Measurements from ENCODE around the gene C10orf53. TPM values are rescaled to one million over a fixed set of nuclear protein-coding genes. Genes with fewer than 3 reads are reported as not detected.

The C10orf53 gene, protein sequence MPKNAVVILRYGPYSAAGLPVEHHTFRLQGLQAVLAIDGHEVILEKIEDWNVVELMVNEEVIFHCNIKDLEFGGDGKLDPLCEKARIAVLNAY
- not detected for polyA plus RNA-seq
- long read RNA-seq, donor 1 = 0 reads
- long read RNA-seq, donor 2 = 0 reads
- long read RNA-seq, donor 3 = 0 reads
- long read RNA-seq, donor 4 = 0 reads
- long read RNA-seq, donor 5 = 0 reads
- long read RNA-seq, donor 6 = 0 reads
- long read RNA-seq, donor 7 = 0 reads
- long read RNA-seq, donor 8 = 0 reads
- long read RNA-seq, donor 9 = 0 reads
- long read RNA-seq, donor 10 = 0 reads

DNA sequence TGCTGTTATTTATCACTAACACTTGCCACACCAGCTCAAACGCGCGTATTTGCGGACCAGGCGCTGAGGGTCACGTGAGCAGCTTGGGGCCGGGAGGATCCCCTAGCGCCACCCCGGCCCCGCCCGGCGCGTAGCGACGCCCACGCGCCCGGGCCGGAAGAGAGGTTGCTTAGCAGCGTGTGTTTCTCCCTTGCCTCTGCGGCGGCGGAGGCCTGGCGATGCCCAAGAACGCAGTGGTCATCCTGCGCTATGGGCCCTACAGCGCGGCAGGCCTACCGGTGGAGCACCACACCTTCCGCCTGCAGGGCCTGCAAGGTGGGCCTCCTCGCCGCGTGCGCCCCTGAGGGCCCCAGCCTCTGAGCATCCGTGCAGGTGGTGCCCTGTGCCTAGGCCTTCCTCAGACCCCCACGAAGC is at the start of gene C10orf53:
Gene C10orf53 (plus strand): TSS at position 172 of the 414 bp plus-strand sequence. CDS start 47 bp downstream, at position 219.
- DNase-seq = peak; percentile 44 to 90

DNA sequence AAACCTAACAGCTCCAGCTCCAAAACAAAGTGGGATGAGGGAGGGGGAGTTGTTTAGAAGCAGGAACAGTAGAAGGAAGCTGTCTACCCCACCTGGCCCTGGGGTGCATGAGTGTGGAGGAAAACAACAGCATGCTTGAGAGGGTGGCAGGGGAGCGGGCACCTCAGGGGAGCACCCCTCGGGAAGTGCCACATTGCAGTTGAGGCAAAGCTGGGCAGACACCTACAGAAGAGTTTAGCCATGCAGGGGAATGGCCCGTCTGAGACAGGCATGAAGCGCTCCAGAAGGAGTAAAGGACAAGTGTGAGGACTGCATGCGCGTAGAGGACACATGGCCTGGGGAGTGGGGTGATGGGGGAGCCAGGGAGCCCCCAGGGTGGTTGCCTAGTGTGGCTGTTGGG is 47.5 kb upstream of the C10orf53 start:
- H3K4me3 ChIP-seq (ENCODE audit: low read depth in 1 of 3, low read length in 3 of 3) = no peak overlapping the region
- H3K36me3 ChIP-seq (ENCODE audit: control insufficient read depth in 3 of 3, insufficient read depth in 2 of 3, low read depth in 1 of 3, low read length in 3 of 3) = no peaks in the 10 kb centered on the region
- H3K4me1 ChIP-seq (ENCODE audit: control insufficient read depth in 3 of 3, insufficient read depth in 2 of 3, low read depth in 1 of 3, low read length in 2 of 3) = no peaks in the 10 kb centered on the region
- H3K9me3 ChIP-seq (ENCODE audit: control insufficient read depth in 2 of 2, insufficient read depth in 1 of 2, low read depth in 1 of 2, low read length in 1 of 2) = no peaks in the 10 kb centered on the region
- H3K27ac ChIP-seq (ENCODE audit: low read depth in 1 of 3, low read length in 2 of 3) = no peak overlapping the region
- FAIRE-seq (no peak), DNase-seq (no peak)
- H3K27me3 ChIP-seq (ENCODE audit: control insufficient read depth in 3 of 3, insufficient read depth in 3 of 3, low read length in 3 of 3) = peaks cover 0 to 9% (median 0%) of the 10 kb centered on the region in 3 donors
- WGBS, 3 donors = 91 to 97% (median 93%) methylated on average over 6 of the region's 6 CpGs

More for the DNA sequence above, at the start of gene C10orf53:
- no peak for FAIRE-seq
- H3K4me1 ChIP-seq (ENCODE audit: control insufficient read depth in 3 of 3, insufficient read depth in 2 of 3, low read depth in 1 of 3, low read length in 2 of 3) = peaks cover 0 to 9% (median 0%) of the 10 kb centered on the region in 3 donors
- WGBS, 3 donors = 10 to 16% (median 13%) methylated on average over 33 to 36 of the region's 36 CpGs
- H3K4me3 ChIP-seq (ENCODE audit: low read depth in 1 of 3, low read length in 3 of 3) = peak within 1 kb of the TSS in 1 of 3 donors; percentile 14
- H3K36me3 ChIP-seq (ENCODE audit: control insufficient read depth in 3 of 3, insufficient read depth in 2 of 3, low read depth in 1 of 3, low read length in 3 of 3) = no peaks in the 10 kb centered on the region
- H3K27me3 ChIP-seq (ENCODE audit: control insufficient read depth in 3 of 3, insufficient read depth in 3 of 3, low read length in 3 of 3) = peaks cover 0 to 19% (median 7%) of the 10 kb centered on the region in 3 donors
- H3K27ac ChIP-seq (ENCODE audit: low read depth in 1 of 3, low read length in 2 of 3) = no peak within 1 kb of the TSS
- peaks cover 0 to 3% of the 10 kb centered on the region in 2 donors for H3K9me3 ChIP-seq (ENCODE audit: control insufficient read depth in 2 of 2, insufficient read depth in 1 of 2, low read depth in 1 of 2, low read length in 1 of 2)

DNA sequence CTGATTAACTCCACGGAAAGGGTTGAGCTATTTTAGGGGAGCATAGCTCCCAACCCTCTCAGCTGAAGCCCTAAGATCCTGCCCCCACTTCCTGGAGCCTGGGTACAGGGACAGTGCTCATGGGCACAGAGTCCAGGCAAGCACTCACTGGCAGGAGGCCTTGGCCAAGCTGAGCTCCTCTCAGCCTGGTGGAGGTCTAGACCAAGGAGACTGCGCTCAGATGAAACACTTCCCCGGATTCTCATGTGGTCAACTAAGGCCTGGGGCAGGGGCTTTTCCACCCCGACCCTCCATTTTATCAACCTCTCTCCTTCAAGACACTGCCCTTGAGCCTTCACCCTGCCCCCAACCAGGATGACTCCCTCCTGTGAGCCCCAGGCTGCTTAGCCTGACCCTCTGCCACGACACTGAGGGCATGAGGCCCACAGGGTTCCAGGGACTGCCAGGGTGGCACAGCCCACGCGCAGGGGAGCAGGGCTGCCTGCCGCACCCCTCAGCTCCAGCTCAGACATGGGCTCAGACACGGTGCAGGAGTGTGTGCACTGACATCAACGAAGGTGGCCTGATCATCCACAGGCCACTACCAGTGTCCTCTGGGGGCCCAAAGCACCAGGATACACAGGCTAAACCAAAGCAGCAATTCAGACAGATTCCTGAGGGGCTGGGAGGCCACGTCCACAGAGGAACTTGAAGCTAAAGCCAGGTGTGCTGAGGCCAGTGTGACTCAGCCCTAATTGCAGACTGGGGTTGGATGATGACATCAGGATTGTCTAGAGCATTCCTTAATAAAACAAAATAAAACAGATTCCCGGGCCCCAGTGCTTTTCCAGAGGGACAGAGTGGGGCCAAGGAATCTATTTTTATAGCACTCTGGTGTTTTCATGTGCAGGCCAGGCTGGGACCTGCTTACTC is 46.8 kb upstream of the C10orf53 start:
- DNase-seq = no peak
- WGBS, 3 donors = 48 to 60% (median 54%) methylated on average over 12 of the region's 12 CpGs
- Histone ChIP-seq H3K36me3 (ENCODE audit: control insufficient read depth in 3 of 3, insufficient read depth in 2 of 3, low read depth in 1 of 3, low read length in 3 of 3) (no peaks in the 10 kb centered on the region), H3K27ac (ENCODE audit: low read depth in 1 of 3, low read length in 2 of 3) (no peak overlapping the region), H3K9me3 (ENCODE audit: control insufficient read depth in 2 of 2, insufficient read depth in 1 of 2, low read depth in 1 of 2, low read length in 1 of 2) (no peaks in the 10 kb centered on the region), H3K27me3 (ENCODE audit: control insufficient read depth in 3 of 3, insufficient read depth in 3 of 3, low read length in 3 of 3) (peaks cover 0 to 12% (median 0%) of the 10 kb centered on the region in 3 donors), H3K4me1 (ENCODE audit: control insufficient read depth in 3 of 3, insufficient read depth in 2 of 3, low read depth in 1 of 3, low read length in 2 of 3) (no peaks in the 10 kb centered on the region), H3K4me3 (ENCODE audit: low read depth in 1 of 3, low read length in 3 of 3) (no peak overlapping the region)
- no peak for FAIRE-seq

DNA sequence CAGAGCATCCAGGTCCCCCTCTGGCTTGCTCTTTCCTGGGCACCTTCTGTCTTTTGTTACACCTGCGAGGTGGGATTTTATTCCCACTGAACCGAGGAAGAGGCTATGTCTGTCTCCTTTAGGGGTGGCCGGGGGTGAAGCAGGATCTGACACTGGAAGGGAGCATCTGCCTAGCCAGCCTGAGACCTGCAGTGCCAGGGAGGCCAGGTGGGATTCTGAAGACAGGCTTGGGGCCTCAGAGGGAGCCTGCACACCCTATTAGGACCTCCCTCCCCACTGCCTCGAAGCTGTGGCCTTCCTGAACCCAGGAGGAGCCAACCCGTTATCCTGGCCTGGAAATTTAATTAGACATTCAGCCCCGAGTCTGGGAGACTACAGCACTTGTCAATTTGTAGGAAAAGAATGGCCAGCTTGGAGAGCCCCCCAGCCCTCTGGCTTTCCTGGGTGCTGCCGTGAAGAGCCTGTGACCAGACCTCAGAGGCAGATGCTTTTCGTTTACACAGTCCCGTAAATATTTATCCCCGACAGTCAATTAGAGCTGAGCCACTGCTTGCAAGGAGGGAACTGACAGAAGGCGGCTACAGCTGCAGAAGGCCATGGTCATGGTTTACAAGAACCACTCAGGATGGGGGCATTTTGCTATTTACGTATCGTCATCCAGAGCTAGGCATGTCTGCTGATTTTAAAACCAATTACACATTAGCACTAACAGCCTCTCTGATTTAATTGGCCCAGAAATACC is 46.0 kb upstream of the C10orf53 start:
- DNase-seq (peak in 1 of 2 donors; percentile 43), FAIRE-seq (no peak)
- H3K4me3 ChIP-seq (ENCODE audit: low read depth in 1 of 3, low read length in 3 of 3) = no peak overlapping the region
- H3K4me1 ChIP-seq (ENCODE audit: control insufficient read depth in 3 of 3, insufficient read depth in 2 of 3, low read depth in 1 of 3, low read length in 2 of 3) = no peaks in the 10 kb centered on the region
- no peaks in the 10 kb centered on the region for H3K36me3 ChIP-seq (ENCODE audit: control insufficient read depth in 3 of 3, insufficient read depth in 2 of 3, low read depth in 1 of 3, low read length in 3 of 3)
- no peak overlapping the region for H3K27ac ChIP-seq (ENCODE audit: low read depth in 1 of 3, low read length in 2 of 3)
- H3K27me3 ChIP-seq (ENCODE audit: control insufficient read depth in 3 of 3, insufficient read depth in 3 of 3, low read length in 3 of 3) = peaks cover 0 to 12% (median 0%) of the 10 kb centered on the region in 3 donors
- no peaks in the 10 kb centered on the region for H3K9me3 ChIP-seq (ENCODE audit: control insufficient read depth in 2 of 2, insufficient read depth in 1 of 2, low read depth in 1 of 2, low read length in 1 of 2)
- WGBS, 3 donors = 48 to 54% (median 53%) methylated on average over 13 of the region's 13 CpGs

DNA sequence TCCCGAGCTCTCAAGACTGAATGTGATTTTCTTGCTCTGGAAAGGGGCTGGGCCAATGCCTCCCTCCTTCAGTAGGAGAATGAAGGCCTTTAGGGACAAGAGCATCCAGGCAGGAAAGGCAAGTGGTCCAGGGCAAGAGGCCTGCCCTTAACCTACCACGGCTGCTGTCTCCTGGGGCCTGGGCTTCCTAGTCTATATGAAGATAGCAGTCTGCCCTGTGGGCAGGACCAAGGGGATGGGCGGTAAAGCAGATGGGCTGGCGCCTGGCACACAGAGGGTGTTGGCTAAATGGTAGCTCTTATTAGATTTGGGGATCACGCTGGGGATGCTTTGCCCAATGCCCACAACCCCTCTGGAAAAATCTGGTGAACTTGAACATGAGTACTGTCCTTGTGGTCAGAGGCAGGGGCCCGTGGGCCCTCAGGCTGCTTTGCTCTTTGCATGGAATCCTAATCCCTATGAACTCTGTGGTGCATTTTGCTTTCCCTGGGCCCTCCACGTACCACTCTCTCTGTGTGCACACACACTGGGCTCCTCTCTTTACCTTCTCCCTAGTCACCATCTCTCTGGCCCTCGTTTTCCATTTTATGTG is 45.3 kb upstream of the C10orf53 start:
- Histone ChIP-seq H3K9me3 (ENCODE audit: control insufficient read depth in 2 of 2, insufficient read depth in 1 of 2, low read depth in 1 of 2, low read length in 1 of 2) (no peaks in the 10 kb centered on the region), H3K4me1 (ENCODE audit: control insufficient read depth in 3 of 3, insufficient read depth in 2 of 3, low read depth in 1 of 3, low read length in 2 of 3) (no peaks in the 10 kb centered on the region), H3K4me3 (ENCODE audit: low read depth in 1 of 3, low read length in 3 of 3) (no peak overlapping the region), H3K27me3 (ENCODE audit: control insufficient read depth in 3 of 3, insufficient read depth in 3 of 3, low read length in 3 of 3) (peaks cover 0 to 12% (median 0%) of the 10 kb centered on the region in 3 donors), H3K27ac (ENCODE audit: low read depth in 1 of 3, low read length in 2 of 3) (no peak overlapping the region), H3K36me3 (ENCODE audit: control insufficient read depth in 3 of 3, insufficient read depth in 2 of 3, low read depth in 1 of 3, low read length in 3 of 3) (no peaks in the 10 kb centered on the region)
- FAIRE-seq = no peak
- 59 to 76% (median 69%) methylated on average over 8 of the region's 8 CpGs for WGBS, 3 donors
- DNase-seq = no peak

DNA sequence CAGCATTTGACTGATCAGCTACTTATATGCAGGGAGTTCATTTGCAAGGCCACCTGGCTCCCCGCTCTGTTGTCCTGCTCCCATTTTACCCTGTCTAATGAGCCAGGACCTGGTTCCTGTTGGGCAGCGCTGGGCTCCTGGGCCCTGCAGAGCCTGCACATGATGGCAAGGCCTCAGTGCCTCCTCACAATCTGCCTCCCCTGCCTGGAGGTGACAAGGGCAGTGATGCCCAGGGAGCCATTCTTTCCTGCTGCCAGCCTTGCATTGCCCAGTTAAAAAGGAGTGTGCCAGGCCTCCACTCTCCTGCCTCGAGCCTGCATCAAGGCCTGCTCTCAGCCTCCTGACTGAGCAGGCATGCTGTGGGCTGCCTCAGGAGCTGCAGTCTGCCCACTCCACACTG is 37.1 kb upstream of the C10orf53 start:
- Histone ChIP-seq H3K4me3 (ENCODE audit: low read depth in 1 of 3, low read length in 3 of 3) (no peak overlapping the region), H3K36me3 (ENCODE audit: control insufficient read depth in 3 of 3, insufficient read depth in 2 of 3, low read depth in 1 of 3, low read length in 3 of 3) (no peaks in the 10 kb centered on the region), H3K27me3 (ENCODE audit: control insufficient read depth in 3 of 3, insufficient read depth in 3 of 3, low read length in 3 of 3) (peaks cover 0 to 9% (median 0%) of the 10 kb centered on the region in 3 donors), H3K4me1 (ENCODE audit: control insufficient read depth in 3 of 3, insufficient read depth in 2 of 3, low read depth in 1 of 3, low read length in 2 of 3) (no peaks in the 10 kb centered on the region), H3K27ac (ENCODE audit: low read depth in 1 of 3, low read length in 2 of 3) (no peak overlapping the region), H3K9me3 (ENCODE audit: control insufficient read depth in 2 of 2, insufficient read depth in 1 of 2, low read depth in 1 of 2, low read length in 1 of 2) (no peaks in the 10 kb centered on the region)
- WGBS, 3 donors = 86 to 89% (median 87%) methylated on average over 3 of the region's 3 CpGs
- FAIRE-seq (no peak), DNase-seq (no peak)

DNA sequence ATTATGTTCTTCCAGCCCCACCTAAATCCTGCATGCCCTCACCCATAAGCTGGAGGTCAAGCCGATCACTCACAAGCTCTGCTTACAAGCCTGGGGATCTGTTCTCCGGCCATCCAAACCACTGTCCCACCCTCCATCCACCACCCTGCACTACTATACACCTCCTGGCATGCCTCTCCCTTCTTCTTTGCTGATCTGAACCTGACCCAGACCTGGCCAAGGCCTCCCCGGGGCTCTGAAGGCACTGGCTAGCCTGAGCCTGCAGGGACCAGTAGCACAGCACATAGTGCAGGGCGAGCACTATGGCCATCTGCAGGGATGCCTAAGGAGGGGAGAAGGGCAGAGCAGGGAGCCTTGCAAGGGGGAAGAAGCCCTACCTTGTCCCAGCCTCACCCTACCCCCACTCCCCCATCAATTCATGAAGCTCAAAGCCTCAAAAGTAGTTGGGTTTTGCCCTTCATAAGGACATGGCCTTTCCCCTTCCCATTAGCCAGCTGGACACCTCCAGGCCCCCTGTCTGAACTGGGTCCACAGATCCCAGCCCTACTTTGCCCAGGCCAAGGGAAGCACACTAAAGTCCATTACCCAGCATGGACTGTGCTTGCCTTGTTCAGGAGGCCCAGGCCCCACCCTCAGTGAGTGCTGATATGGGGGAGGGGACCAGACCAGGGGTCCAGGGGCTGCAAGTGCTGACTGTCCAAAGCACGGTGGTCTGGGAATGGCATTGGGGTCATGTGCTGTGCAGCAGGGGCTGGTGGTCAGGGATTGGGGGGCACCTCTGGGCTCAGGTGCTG is 36.0 kb upstream of the C10orf53 start:
- no peaks in the 10 kb centered on the region for H3K9me3 ChIP-seq (ENCODE audit: control insufficient read depth in 2 of 2, insufficient read depth in 1 of 2, low read depth in 1 of 2, low read length in 1 of 2)
- no peaks in the 10 kb centered on the region for H3K36me3 ChIP-seq (ENCODE audit: control insufficient read depth in 3 of 3, insufficient read depth in 2 of 3, low read depth in 1 of 3, low read length in 3 of 3)
- H3K4me3 ChIP-seq (ENCODE audit: low read depth in 1 of 3, low read length in 3 of 3) = no peak overlapping the region
- WGBS, 3 donors = 80 to 90% (median 84%) methylated on average over 5 of the region's 5 CpGs
- no peak overlapping the region for H3K27ac ChIP-seq (ENCODE audit: low read depth in 1 of 3, low read length in 2 of 3)
- FAIRE-seq (no peak), DNase-seq (no peak)
- no peaks in the 10 kb centered on the region for H3K4me1 ChIP-seq (ENCODE audit: control insufficient read depth in 3 of 3, insufficient read depth in 2 of 3, low read depth in 1 of 3, low read length in 2 of 3)
- H3K27me3 ChIP-seq (ENCODE audit: control insufficient read depth in 3 of 3, insufficient read depth in 3 of 3, low read length in 3 of 3) = peaks cover 0 to 7% (median 0%) of the 10 kb centered on the region in 3 donors
